GM10248 (cell line): ENCODE results near the gene CRIP2.

Experiments
- CTCF ChIA-PET: fragments of 300-600 bp; sonication (Branson Sonifier 250); formaldehyde crosslinking; extraction: SDS; loops from one replicate; lab custom pipeline; 2021; ENCODE audit warnings: antibody characterized with exemption; lab: Yijun Ruan, JAX
- POLR2A ChIA-PET: fragments of 350-650 bp; sonication (Branson Sonifier 250); formaldehyde crosslinking; extraction: SDS; loops from one replicate; lab custom pipeline; 2020; ENCODE audit warnings: antibody characterized with exemption; lab: Yijun Ruan, JAX
- DNase-seq: peaks from one replicate; pipeline ENCODE4 v3.0.0; 2012; ENCODE audit errors: extremely low spot score
- CTCF ChIP-seq: IDR thresholded peaks from 2 replicates; pipeline ENCODE4 v1.5.1; 2012; ENCODE audit warnings: mild to moderate bottlenecking, low read depth; ENCODE audit errors: extremely low read depth, missing control alignments, control extremely low read depth

The CRIP2 gene

DNA sequence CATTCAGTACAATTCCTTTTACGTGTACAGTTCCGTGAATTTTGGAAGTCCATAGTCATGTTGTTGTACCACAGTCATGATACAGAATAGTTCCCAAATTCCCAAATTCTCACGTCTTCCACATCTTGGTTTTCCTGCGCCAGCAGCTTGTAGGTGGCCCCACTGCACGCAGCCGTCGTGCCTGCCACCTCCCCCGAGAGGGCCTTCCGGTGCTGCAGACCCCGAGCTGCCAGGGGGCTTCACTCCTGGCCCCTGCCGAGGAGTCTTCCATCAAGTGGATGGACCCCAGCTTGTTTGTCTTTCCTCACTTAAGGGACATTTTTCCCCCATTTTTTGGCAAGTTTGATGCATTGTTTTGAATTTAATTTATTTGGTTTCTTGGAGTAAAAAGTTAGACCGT is 38.2 kb upstream of the CRIP2 start:
- CTCF ChIA-PET: interaction anchor here (1.0 to 1.2 kb wide), 2 partner anchors 12 to 64 kb away, joined by 3 read pairs; no protein-coding TSS in a partner anchor
- no peak for TF ChIP-seq CTCF
- DNase-seq: no peak
- POLR2A ChIA-PET: no interaction called here

DNA sequence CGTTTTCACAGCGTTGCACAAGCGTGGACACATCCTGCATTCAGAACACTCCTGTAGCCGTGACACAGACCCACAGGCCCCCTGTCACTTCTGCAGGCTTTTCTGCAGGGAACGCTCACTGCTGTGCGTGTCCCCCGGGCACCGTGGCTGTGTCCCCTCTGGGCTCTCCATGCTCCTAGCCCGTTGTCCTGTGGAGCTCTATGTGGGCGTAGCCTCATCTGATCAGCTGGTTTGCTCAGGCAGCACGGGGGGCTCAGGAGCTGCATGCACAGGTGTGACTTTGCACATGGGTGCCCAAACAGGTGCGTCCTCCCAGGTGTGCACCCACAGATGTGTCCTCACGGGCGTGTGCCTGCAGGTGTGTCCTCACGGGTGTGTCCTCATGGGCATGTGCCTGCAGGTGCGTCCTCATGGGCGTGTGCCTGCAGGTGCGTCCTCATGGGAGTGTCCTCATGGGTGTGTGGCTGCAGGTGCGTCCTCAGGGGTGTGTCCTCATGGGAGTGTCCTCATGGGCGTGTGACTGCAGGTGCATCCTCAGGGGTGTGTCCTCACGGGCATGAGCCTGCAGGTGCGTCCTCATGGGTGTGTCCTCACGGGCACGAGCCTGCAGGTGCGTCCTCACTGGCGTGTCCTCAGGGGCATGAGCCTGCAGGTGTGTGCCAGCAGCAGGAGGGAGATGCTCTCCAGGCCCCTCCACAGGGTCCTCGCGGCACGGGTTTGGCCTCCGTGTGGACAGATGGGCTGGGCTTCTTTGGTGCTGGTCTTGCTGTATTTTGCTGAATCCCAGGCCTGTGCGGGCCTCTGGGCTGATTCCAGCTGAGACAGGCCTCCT is 37.5 kb upstream of the CRIP2 start:
- TF ChIP-seq CTCF: no peak
- DNase-seq: no peak
- ChIA-PET POLR2A (no interaction called here), CTCF (interaction anchor here (1.3 kb wide), 1 partner anchor 10 kb away, joined by 3 read pairs; no protein-coding TSS in a partner anchor)

GRCh38 chr14:105437723-105438500 is 36.7 kb upstream of the CRIP2 start:
- no peak for DNase-seq
- CTCF ChIA-PET: interaction anchor here (1.3 to 1.8 kb wide), 3 partner anchors 9 to 52 kb away, joined by 3 to 7 read pairs (median 6); no protein-coding TSS in a partner anchor
- POLR2A ChIA-PET: no interaction called here
- TF ChIP-seq CTCF: no peak

- DNase-seq: no peak
- POLR2A ChIA-PET: no interaction called here
- TF ChIP-seq CTCF: no peak
Observed at GRCh38 chr14:105439179-105439578, 35.4 kb upstream of the CRIP2 start.

DNA sequence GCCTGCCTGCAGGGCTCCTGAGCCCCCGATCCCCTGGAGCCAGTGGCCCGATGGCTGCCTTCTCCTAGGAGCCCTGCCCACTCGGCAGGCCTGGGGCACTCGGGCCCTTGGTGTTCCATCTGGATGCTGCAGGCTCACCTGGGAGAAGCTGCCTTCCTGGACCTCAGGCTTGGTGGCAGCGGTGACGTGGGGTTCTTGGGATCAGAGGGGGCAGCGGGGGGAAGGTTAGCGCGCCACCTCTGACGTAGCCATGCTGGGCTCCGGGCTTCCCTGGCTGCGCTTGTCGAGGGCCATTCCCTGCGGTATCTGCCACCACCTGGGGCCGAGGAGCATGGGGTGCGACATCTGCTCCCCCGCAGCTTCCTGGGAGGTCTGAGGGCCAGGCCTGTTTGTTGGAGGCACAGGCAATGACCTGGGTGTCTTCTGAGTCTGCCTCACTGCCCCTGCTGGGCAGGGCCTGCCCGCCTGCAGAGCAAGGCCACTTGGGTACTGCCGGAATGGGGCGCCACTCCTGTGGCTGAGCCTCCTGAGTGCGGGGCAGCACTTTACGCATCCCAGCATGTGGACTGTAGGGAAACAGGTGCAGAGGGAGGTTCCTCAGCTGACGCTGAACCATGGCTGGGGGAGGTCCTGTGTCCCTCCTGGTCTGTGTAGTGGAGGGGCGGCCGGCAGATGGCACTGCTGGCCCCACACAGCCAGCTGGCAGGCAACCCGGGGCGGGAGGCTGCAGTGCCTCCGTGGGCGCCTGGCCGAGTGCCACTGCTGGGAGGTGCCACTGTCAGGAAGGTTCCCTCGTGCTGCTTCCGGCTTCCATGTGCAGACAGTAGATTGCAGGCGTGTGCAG is 34.7 kb upstream of the CRIP2 start:
- DNase-seq: no peak
- TF ChIP-seq CTCF: no peak
- ChIA-PET CTCF (no interaction called here), POLR2A (no interaction called here)

More at GRCh38 chr14:105439179-105439578, 35.4 kb upstream of the CRIP2 start:
- CTCF ChIA-PET: interaction anchor here (1.5 to 1.8 kb wide), 2 partner anchors 36 to 50 kb away, joined by 6 to 7 read pairs; no protein-coding TSS in a partner anchor

DNA sequence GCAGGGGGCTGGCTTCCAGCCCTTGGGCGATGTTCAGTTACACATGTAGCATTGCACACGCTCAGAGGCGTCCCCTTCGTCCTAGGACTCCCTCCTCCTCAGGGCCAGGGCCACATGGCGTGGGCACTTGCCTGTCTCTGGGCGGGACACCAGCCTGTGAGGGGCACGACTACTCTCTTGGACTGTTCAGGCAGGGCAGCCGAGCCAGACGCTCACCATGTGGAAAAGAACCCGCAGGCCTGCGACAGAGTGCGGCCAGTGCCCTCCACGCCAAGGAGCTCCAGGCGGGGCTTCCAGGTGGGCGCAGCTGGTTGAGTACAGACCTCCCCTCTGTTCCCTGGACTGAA is 34.1 kb upstream of the CRIP2 start:
- ChIA-PET CTCF (no interaction called here), POLR2A (no interaction called here)
- no peak for DNase-seq
- TF ChIP-seq CTCF: no peak
